SJSA1 (cell line): ENCODE results near the gene C22orf39. TPM values are rescaled to one million over a fixed set of nuclear protein-coding genes. Genes with fewer than 3 reads are reported as not detected.

ENCODE experiments used
- total RNA-seq: library from RNA; depleted of rRNA; stranded (reverse); fragments of >200 nt; shearing (Covaris generic); gene quantifications from 2 replicates; pipeline ENCODE4 v1.2.3, GENCODE V29; 2014; rRNA removed

C22orf39 gene
- total RNA-seq, 1 experiment from 2014 or later: 43.2 TPM

Other genes with a start within 250 kb of the C22orf39 start
- gene CLTCL1, start 156.0 kb downstream of the C22orf39 start, total RNA-seq: 7.3 and 17.1 TPM in 2 replicates
- 7.7 and 17.2 TPM in 2 replicates for gene HIRA, start 16.0 kb downstream of the C22orf39 start, total RNA-seq
- gene MRPL40, start 15.2 kb downstream of the C22orf39 start, total RNA-seq: 54.3 and 65.2 TPM in 2 replicates
- 128 and 158 TPM in 2 replicates for gene UFD1, start 31.5 kb upstream of the C22orf39 start, total RNA-seq
- gene CDC45, start 32.2 kb upstream of the C22orf39 start, total RNA-seq: 59.6 and 72.5 TPM in 2 replicates
- not detected in 2 replicates for gene CLDN5, start 76.7 kb upstream of the C22orf39 start, total RNA-seq